HepG2 (cell line): ENCODE measurements around the gene TANC2. TPM values are rescaled to one million over a fixed set of nuclear protein-coding genes. Genes with fewer than 3 reads are reported as not detected.

ENCODE experiments used
- ATAC-seq: fragments of 200-7000 bp; cut with Tn5 transposase; 3 replicates; pipeline ENCODE4 v1.9.1; 2020; ENCODE audit warnings: mild to moderate bottlenecking, moderate library complexity
- BruUV-seq: library from RNA; stranded (reverse); fragments of 400-500 nt; replicated peaks from 2 replicates; lab custom pipeline; 2021; lab: Mats Ljungman, UMichigan
- CTCF ChIA-PET: fragments of 300-600 bp; formaldehyde crosslinking; extraction: SDS; loops from one replicate; lab custom pipeline; 2021; ENCODE audit warnings: low total read pairs, inconsistent platforms, low intra/inter-chr PET ratio; lab: Yijun Ruan, JAX
- POLR2A ChIA-PET: fragments of 350-600 bp; sonication (Branson Sonifier 250); formaldehyde crosslinking; loops from one replicate; lab custom pipeline; 2020; ENCODE audit warnings: antibody characterized with exemption, inconsistent platforms; lab: Yijun Ruan, JAX
- DNase-seq: peaks from one replicate; pipeline ENCODE4 v3.0.0-alpha.2; 2015; ENCODE audit warnings: low spot score
- FAIRE-seq: peaks from 3 replicates; lab custom pipeline; 2011; peaks lifted over from hg19 to GRCh38; lab: Jason Lieb, UNC
- H2AFZ ChIP-seq: one replicate; pipeline ENCODE4 v1.6.1; 2011; ENCODE audit warnings: low read length, inconsistent platforms
- H3K27ac ChIP-seq: fragments of 300-600 bp; 3 replicates; pipeline ENCODE4 v1.8.0; 2011; ENCODE audit warnings: mixed run types, mild to moderate bottlenecking, mixed read lengths, low read length, inconsistent platforms; ENCODE audit not compliant: insufficient read depth; ENCODE audit errors: extremely low read length
- H3K27me3 ChIP-seq, 2 experiments: fragments of 200-600 bp in 1 of 2; 2 replicates in 1 of 2; 3 replicates in 1 of 2; pipeline versions ENCODE4 v1.6.0 to v1.8.0; 2011; ENCODE audit warnings: low read length in 2 of 2, mild to moderate bottlenecking in 2 of 2, moderate library complexity in 2 of 2, inconsistent platforms in 1 of 2; ENCODE audit not compliant: insufficient read depth in 2 of 2, control insufficient read depth in 1 of 2
- H3K36me3 ChIP-seq, 2 experiments: fragments of 200-600 bp in 1 of 2; replicated peaks in 1 of 2; 2 replicates in 1 of 2; 3 replicates in 1 of 2; pipeline versions ENCODE4 v1.5.1 to v1.8.0; 2011; ENCODE audit warnings: low read length in 2 of 2, inconsistent platforms in 1 of 2; ENCODE audit not compliant: insufficient read depth in 2 of 2, control insufficient read depth in 1 of 2
- H3K4me1 ChIP-seq: 2 replicates; pipeline ENCODE4 v1.5.1; 2012; ENCODE audit warnings: low read length, inconsistent platforms; ENCODE audit not compliant: insufficient read depth
- H3K4me2 ChIP-seq: 2 replicates; pipeline ENCODE4 v1.6.0; 2011; ENCODE audit warnings: low read depth, low read length, inconsistent platforms
- H3K4me3 ChIP-seq, 3 experiments: fragments of 200-600 bp in 1 of 3; sonication (generic), shearing (Covaris generic) in 1 of 3; replicated peaks in 1 of 3; 2 replicates each; pipeline ENCODE4 v1.5.1; 2011 to 2016; ENCODE audit warnings: low read length in 3 of 3, inconsistent platforms in 2 of 3, low read depth in 2 of 3, mild to moderate bottlenecking in 2 of 3, control low read depth in 1 of 3, mixed read lengths in 1 of 3; ENCODE audit not compliant: insufficient read depth in 1 of 3
- H3K79me2 ChIP-seq: one replicate; pipeline ENCODE4 v1.6.1; 2011; ENCODE audit warnings: low read length, inconsistent platforms; ENCODE audit not compliant: insufficient read depth
- H3K9ac ChIP-seq: 2 replicates; pipeline ENCODE4 v1.6.0; 2011; ENCODE audit warnings: mild to moderate bottlenecking, low read depth, low read length, inconsistent platforms; ENCODE audit not compliant: insufficient read depth
- H3K9me3 ChIP-seq: 2 replicates; pipeline ENCODE4 v1.5.1; 2012; ENCODE audit warnings: mild to moderate bottlenecking, low read length
- H4K20me1 ChIP-seq: 2 replicates; pipeline ENCODE4 v1.6.0; 2011; ENCODE audit warnings: inconsistent platforms, mild to moderate bottlenecking, low read length, moderate library complexity; ENCODE audit not compliant: insufficient read depth
- ATF4 ChIP-seq, 2 experiments: fragments of 450-650 bp in 1 of 2; sonication (generic) in 1 of 2; formaldehyde crosslinking; IDR thresholded peaks; 2 replicates each; pipeline versions ENCODE4 v1.5.0 to v1.8.0; 2020 to 2022; ENCODE audit warnings: mild to moderate bottlenecking in 1 of 2, missing genetic modification reagents in 1 of 2
- CREB1 ChIP-seq, 2 experiments: fragments of 450-650 bp in 1 of 2; IDR thresholded peaks; 2 replicates each; pipeline ENCODE4 v1.6.1; 2016 to 2017; ENCODE audit warnings: control low read depth in 1 of 2, mild to moderate bottlenecking in 1 of 2, missing compliant biosample characterization in 1 of 2, missing genetic modification characterization in 1 of 2
- E2F5 ChIP-seq: sonication (generic); formaldehyde crosslinking; conservative IDR thresholded peaks from 2 replicates; pipeline ENCODE4 v1.4.0; 2020; ENCODE audit warnings: missing genetic modification reagents
- FIP1L1 ChIP-seq: fragments of 200-400 bp; formaldehyde crosslinking; IDR thresholded peaks from 2 replicates; pipeline ENCODE4 v1.6.1; 2018; ENCODE audit warnings: low read depth, mild to moderate bottlenecking, low read length, moderate library complexity, borderline replicate concordance; ENCODE audit not compliant: insufficient read depth
- GLMP ChIP-seq: sonication (generic); formaldehyde crosslinking; IDR thresholded peaks from 2 replicates; pipeline ENCODE4 v1.9.0; 2021; ENCODE audit warnings: missing genetic modification reagents, mild to moderate bottlenecking, borderline replicate concordance
- HOXA3 ChIP-seq: sonication (generic); formaldehyde crosslinking; IDR thresholded peaks from 2 replicates; pipeline ENCODE4 v1.5.0; 2020; ENCODE audit warnings: missing genetic modification reagents
- MTA3 ChIP-seq: sonication (generic); formaldehyde crosslinking; IDR thresholded peaks from 2 replicates; pipeline ENCODE4 v1.4.0; 2020; ENCODE audit warnings: missing genetic modification reagents
- NBN ChIP-seq: fragments of 450-650 bp; conservative IDR thresholded peaks from 2 replicates; pipeline ENCODE4 v1.6.1; 2017
- SMAD1 ChIP-seq: sonication (generic); formaldehyde crosslinking; IDR thresholded peaks from 2 replicates; pipeline ENCODE4 v1.4.0; 2020; ENCODE audit warnings: missing genetic modification reagents, low read depth, mild to moderate bottlenecking, borderline replicate concordance
- SP4 ChIP-seq: sonication (generic); formaldehyde crosslinking; IDR thresholded peaks from 2 replicates; pipeline ENCODE4 v1.8.1; 2023; ENCODE audit warnings: mild to moderate bottlenecking, missing genetic modification reagents
- ZNF567 ChIP-seq: sonication (generic); formaldehyde crosslinking; IDR thresholded peaks from 2 replicates; pipeline ENCODE4 v1.8.1; 2023; ENCODE audit warnings: mild to moderate bottlenecking, missing genetic modification reagents, borderline replicate concordance
- ZSCAN25 ChIP-seq: sonication (generic); formaldehyde crosslinking; IDR thresholded peaks from 2 replicates; pipeline ENCODE4 v1.8.0; 2022; ENCODE audit warnings: mild to moderate bottlenecking, missing genetic modification reagents
- WGBS: methylation state at CpG from one replicate; pipeline ENCODE4 v1.1.6; 2017; ENCODE audit warnings: low lambda C conversion rate; 5-methylcytosine and 5-hydroxymethylcytosine counted together
- in situ Hi-C: cut with HindIII; loops from 2 replicates; pipeline ENCODE4 v1.10.0; 2017; ENCODE audit warnings: low pct_unique_long_range_greater_than_20kb; ENCODE audit not compliant: extremely low pct_ligation_motif_present
- intact Hi-C: fragments of 100-400 bp; cut with micrococcal nuclease; formaldehyde crosslinking; loops from one replicate; pipeline ENCODE4 v1.10.0; 2022; ENCODE audit not compliant: unreplicated experiment
- polyA plus RNA-seq, 8 experiments: library from polyadenylated mRNA; depleted of rRNA in 3 of 8; stranded (reverse) in 7 of 8; unstranded in 1 of 8; fragments of >200 nt; fragmentation: Illumina TruSeq in 4 of 8; extraction: Trizol in 4 of 8; gene quantifications; 2 replicates each; pipeline versions ENCODE4 v1.2.1 to v1.2.3, GENCODE V29; 2011 to 2016; ENCODE audit warnings: low read depth in 4 of 8, missing spikeins in 1 of 8, mixed read lengths in 1 of 8; ENCODE audit not compliant: insufficient read depth in 1 of 8
- total RNA-seq, 5 experiments: library from RNA; depleted of rRNA; stranded (reverse); fragments of >200 nt; fragmentation: Illumina TruSeq; extraction: Trizol; gene quantifications; 2 replicates each; pipeline ENCODE4 v1.2.3, GENCODE V29; 2016; ENCODE audit warnings: low read depth in 1 of 5
- TF ChIP-seq, protein P1 (sequence below): sonication (generic); formaldehyde crosslinking; IDR thresholded peaks from 2 replicates; pipeline ENCODE4 v1.4.0; 2020; ENCODE audit warnings: mild to moderate bottlenecking, missing genetic modification reagents

The TANC2 gene
- total and polyA plus RNA-seq, 2 of the 13 experiments (the other 11 are each of a cell fraction or from before 2014, with no cell fraction given): 0.08 to 0.20 TPM

- 3% methylated on average over 3 of the region's 3 CpGs for WGBS
- no peak overlapping the region for H3K4me2 ChIP-seq
- TF ChIP-seq ZNF567 (CRISPR knock-in tag): no peak
- TF ChIP-seq CREB1 (IDR thresholded peaks at IDR 0.05): no peak
- no peak for TF ChIP-seq CREB1 (CRISPR knock-in tag; IDR thresholded peaks at IDR 0.05)
- no peak for TF ChIP-seq MTA3 (CRISPR knock-in tag)
- TF ChIP-seq HOXA3: no peak
- no peak for TF ChIP-seq ZSCAN25 (CRISPR knock-in tag)
- TF ChIP-seq NBN: no peak
- no peak for TF ChIP-seq SP4 (CRISPR knock-in tag)
- TF ChIP-seq ATF4 (CRISPR knock-in tag; IDR thresholded peaks at IDR 0.05): no peak
- TF ChIP-seq SMAD1 (CRISPR knock-in tag): no peak
- ChIA-PET CTCF (no interaction called here), POLR2A (no interaction called here)
- H4K20me1 ChIP-seq: no peaks in the 10 kb centered on the region
- no peak for FAIRE-seq
- peaks cover 13% of the 10 kb centered on the region for H3K4me1 ChIP-seq
- H3K36me3 ChIP-seq: no peaks in the 10 kb centered on the region
- no peak for DNase-seq
- H3K9me3 ChIP-seq: no peaks in the 10 kb centered on the region
- H3K4me3 ChIP-seq: no peak overlapping the region
- intact Hi-C loops: no loop called here
- in situ Hi-C loops: no loop called here
- H3K9ac ChIP-seq: no peak overlapping the region
- no peak overlapping the region for H3K27ac ChIP-seq
- no peak for ATAC-seq
- H3K79me2 ChIP-seq: no peaks in the 10 kb centered on the region
- H2AFZ ChIP-seq: no peak overlapping the region
- peaks cover 7 to 25% of the 10 kb centered on the region in 2 experiments for H3K27me3 ChIP-seq
- BruUV-seq: no TSS peak
Measured at GRCh38 chr17:62963296-62963695, 2.7 kb upstream of the TANC2 start.

DNA sequence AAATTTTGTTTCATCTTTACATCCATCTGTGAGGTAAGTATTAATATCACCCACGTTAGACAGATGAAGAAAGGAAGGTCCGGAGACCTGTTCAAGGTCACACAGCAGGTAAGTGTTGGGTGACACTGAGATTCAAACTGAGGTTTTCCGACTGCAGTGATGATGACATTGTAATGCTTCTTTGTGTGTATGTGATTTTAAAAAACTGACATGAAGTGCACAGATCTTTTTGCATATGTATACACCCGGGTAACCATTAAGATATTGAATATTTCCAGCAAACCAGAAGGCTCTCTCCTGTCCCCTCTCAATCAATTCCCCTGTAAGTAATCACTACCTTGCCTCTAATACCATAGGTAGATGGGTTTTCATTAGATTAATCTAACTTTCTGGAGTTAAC, 1.5 kb upstream of the TANC2 start:
- H3K4me1 ChIP-seq: peaks cover 13% of the 10 kb centered on the region
- no TSS peak for BruUV-seq
- no peak overlapping the region for H2AFZ ChIP-seq
- no peaks in the 10 kb centered on the region for H3K36me3 ChIP-seq
- no peaks in the 10 kb centered on the region for H4K20me1 ChIP-seq
- H3K27me3 ChIP-seq: peaks cover 7 to 28% of the 10 kb centered on the region in 2 experiments
- CTCF ChIA-PET: no interaction called here
- ATAC-seq: no peak
- H3K9ac ChIP-seq: no peak overlapping the region
- no peak overlapping the region for H3K27ac ChIP-seq
- H3K4me3 ChIP-seq: no peak overlapping the region
- intact Hi-C loops (no loop called here), in situ Hi-C loops (no loop called here)
- FAIRE-seq: no peak
- no peaks in the 10 kb centered on the region for H3K9me3 ChIP-seq
- POLR2A ChIA-PET: no interaction called here
- DNase-seq: no peak
- 26% methylated on average over 4 of the region's 4 CpGs for WGBS
- no peak overlapping the region for H3K4me2 ChIP-seq
- H3K79me2 ChIP-seq: no peaks in the 10 kb centered on the region
- no peak for TF ChIP-seq GLMP (CRISPR knock-in tag)
- TF ChIP-seq E2F5 (CRISPR knock-in tag): no peak
- TF ChIP-seq, protein P1, sequence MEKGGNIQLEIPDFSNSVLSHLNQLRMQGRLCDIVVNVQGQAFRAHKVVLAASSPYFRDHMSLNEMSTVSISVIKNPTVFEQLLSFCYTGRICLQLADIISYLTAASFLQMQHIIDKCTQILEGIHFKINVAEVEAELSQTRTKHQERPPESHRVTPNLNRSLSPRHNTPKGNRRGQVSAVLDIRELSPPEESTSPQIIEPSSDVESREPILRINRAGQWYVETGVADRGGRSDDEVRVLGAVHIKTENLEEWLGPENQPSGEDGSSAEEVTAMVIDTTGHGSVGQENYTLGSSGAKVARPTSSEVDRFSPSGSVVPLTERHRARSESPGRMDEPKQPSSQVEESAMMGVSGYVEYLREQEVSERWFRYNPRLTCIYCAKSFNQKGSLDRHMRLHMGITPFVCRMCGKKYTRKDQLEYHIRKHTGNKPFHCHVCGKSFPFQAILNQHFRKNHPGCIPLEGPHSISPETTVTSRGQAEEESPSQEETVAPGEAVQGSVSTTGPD: no peak
- no peak for TF ChIP-seq FIP1L1
